H1 (cell line): ENCODE measurements around the gene WDSUB1.

Experiments
- JUND ChIP-seq: IDR thresholded peaks from 2 replicates; pipeline ENCODE4 v1.6.1; 2011; ENCODE audit warnings: mild to moderate bottlenecking, improper control_type of control experiment, low read length
- MAX ChIP-seq: IDR thresholded peaks from 2 replicates; pipeline ENCODE4 v1.6.1; 2012; ENCODE audit warnings: inconsistent platforms
- SIRT6 ChIP-seq: IDR thresholded peaks from one replicate; pipeline ENCODE4 v1.7.1; 2012; ENCODE audit warnings: low read length, inconsistent platforms

GRCh38 chr2:159234868-159235267 is 51.6 kb downstream of the WDSUB1 start:
- TF ChIP-seq JUND (no peak), SIRT6 (no peak), MAX (no peak)
